OCI-LY1 (cell line): ENCODE data around the gene SCN3A.

ENCODE experiments used
- H2AFZ ChIP-seq: fragments of 200-600 bp; sonication (generic), shearing (Covaris generic); 2 replicates; pipeline ENCODE4 v1.6.0; 2014; ENCODE audit warnings: antibody characterized with exemption, mild to moderate bottlenecking, low read length
- H3F3A ChIP-seq: fragments of 200-600 bp; sonication (generic), shearing (Covaris generic); 2 replicates; pipeline ENCODE4 v1.6.0; 2014; ENCODE audit warnings: mild to moderate bottlenecking, antibody characterized with exemption, low read length, moderate library complexity; ENCODE audit not compliant: insufficient read depth
- H3K27ac ChIP-seq: fragments of 200-600 bp; sonication (generic); 2 replicates; pipeline ENCODE4 v1.5.1; 2014; ENCODE audit warnings: low read length, mixed run types, mild to moderate bottlenecking, low read depth; ENCODE audit not compliant: poor library complexity, severe bottlenecking
- H3K27me3 ChIP-seq: fragments of 200-600 bp; sonication (generic); 2 replicates; pipeline ENCODE4 v1.6.0; 2014; ENCODE audit warnings: antibody characterized with exemption, mild to moderate bottlenecking, low read length, moderate library complexity; ENCODE audit not compliant: insufficient read depth
- H3K36me3 ChIP-seq: fragments of 200-600 bp; sonication (generic); 2 replicates; pipeline ENCODE4 v1.6.1; 2014; ENCODE audit warnings: mild to moderate bottlenecking, antibody characterized with exemption, low read length, moderate library complexity, mixed read lengths; ENCODE audit not compliant: insufficient read depth
- H3K4me1 ChIP-seq: fragments of 200-600 bp; sonication (generic); 2 replicates; pipeline ENCODE4 v1.5.1; 2014; ENCODE audit warnings: mild to moderate bottlenecking, low read length, moderate library complexity; ENCODE audit not compliant: insufficient read depth, severe bottlenecking
- H3K4me2 ChIP-seq: fragments of 200-600 bp; sonication (generic), shearing (Covaris generic); 2 replicates; pipeline ENCODE4 v1.6.1; 2014; ENCODE audit warnings: low read length
- H3K4me3 ChIP-seq: fragments of 200-600 bp; sonication (generic); 2 replicates; pipeline ENCODE4 v1.5.1; 2014; ENCODE audit warnings: low read length, low read depth, mild to moderate bottlenecking, mixed read lengths; ENCODE audit not compliant: poor library complexity, severe bottlenecking
- H3K79me2 ChIP-seq: fragments of 200-600 bp; shearing (Covaris generic); 2 replicates; pipeline ENCODE4 v1.6.1; 2016; ENCODE audit warnings: mixed run types, low read length, mixed read lengths; ENCODE audit not compliant: insufficient read depth
- H3K9ac ChIP-seq: fragments of 200-600 bp; sonication (generic), shearing (Covaris generic); 2 replicates; pipeline ENCODE4 v1.6.1; 2014; ENCODE audit warnings: mild to moderate bottlenecking, low read length, mixed read lengths
- H3K9me2 ChIP-seq: fragments of 200-600 bp; sonication (generic), shearing (Covaris generic); 2 replicates; pipeline ENCODE4 v1.6.1; 2014; ENCODE audit warnings: low read depth, mild to moderate bottlenecking, low read length, mixed read lengths
- H3K9me3 ChIP-seq: fragments of 200-600 bp; shearing (Covaris generic); 2 replicates; pipeline ENCODE4 v1.6.1; 2014; ENCODE audit warnings: low read length, mixed read lengths
- H4K20me1 ChIP-seq: fragments of 200-600 bp; sonication (generic), shearing (Covaris generic); 2 replicates; pipeline ENCODE4 v1.6.0; 2016; ENCODE audit warnings: mild to moderate bottlenecking, low read length; ENCODE audit not compliant: insufficient read depth
- EZH2 ChIP-seq: fragments of 200-600 bp; sonication (generic), shearing (Covaris generic); IDR thresholded peaks from 2 replicates; pipeline ENCODE4 v1.8.0; 2017; ENCODE audit warnings: borderline replicate concordance, mixed run types, mild to moderate bottlenecking, antibody characterized with exemption, low read length, moderate library complexity, mixed read lengths
- TF ChIP-seq, protein P1 (sequence below): fragments of 200-600 bp; sonication (generic), shearing (Covaris generic); IDR thresholded peaks from 2 replicates; pipeline ENCODE4 v1.5.1; 2017; ENCODE audit warnings: mild to moderate bottlenecking, antibody characterized with exemption, low read length, moderate library complexity, mixed read lengths

Gene SCN3A

DNA sequence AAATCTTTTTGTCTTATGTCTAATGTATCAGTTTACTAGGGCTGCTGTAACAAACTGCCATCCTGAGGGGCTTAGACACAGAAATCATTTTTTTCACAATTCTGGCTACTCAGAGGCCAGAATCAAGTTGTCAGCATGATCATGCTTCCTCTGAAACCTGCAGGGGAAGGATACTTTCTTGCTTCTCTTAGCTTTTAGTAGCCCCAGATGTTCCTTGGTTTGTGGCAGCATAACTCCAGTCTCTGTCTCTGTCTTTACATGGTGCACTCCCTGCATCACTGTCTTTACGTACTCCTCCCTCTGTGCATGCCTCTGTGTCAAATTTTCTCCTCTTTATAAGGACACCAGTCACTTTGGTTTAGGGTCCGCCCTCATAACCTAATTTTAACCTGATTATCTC is 2.0 kb upstream of the SCN3A start:
- Histone ChIP-seq H3K4me3 (no peak overlapping the region), H3K27me3 (no peaks in the 10 kb centered on the region), H3F3A (no peaks in the 10 kb centered on the region), H3K27ac (no peak overlapping the region), H4K20me1 (no peaks in the 10 kb centered on the region), H3K36me3 (no peaks in the 10 kb centered on the region), H3K4me1 (no peaks in the 10 kb centered on the region), H3K9me2 (no peaks in the 10 kb centered on the region), H3K79me2 (no peaks in the 10 kb centered on the region), H3K9ac (no peak overlapping the region), H2AFZ (no peak overlapping the region), H3K9me3 (no peaks in the 10 kb centered on the region), H3K4me2 (no peak overlapping the region)
- TF ChIP-seq, protein P1, sequence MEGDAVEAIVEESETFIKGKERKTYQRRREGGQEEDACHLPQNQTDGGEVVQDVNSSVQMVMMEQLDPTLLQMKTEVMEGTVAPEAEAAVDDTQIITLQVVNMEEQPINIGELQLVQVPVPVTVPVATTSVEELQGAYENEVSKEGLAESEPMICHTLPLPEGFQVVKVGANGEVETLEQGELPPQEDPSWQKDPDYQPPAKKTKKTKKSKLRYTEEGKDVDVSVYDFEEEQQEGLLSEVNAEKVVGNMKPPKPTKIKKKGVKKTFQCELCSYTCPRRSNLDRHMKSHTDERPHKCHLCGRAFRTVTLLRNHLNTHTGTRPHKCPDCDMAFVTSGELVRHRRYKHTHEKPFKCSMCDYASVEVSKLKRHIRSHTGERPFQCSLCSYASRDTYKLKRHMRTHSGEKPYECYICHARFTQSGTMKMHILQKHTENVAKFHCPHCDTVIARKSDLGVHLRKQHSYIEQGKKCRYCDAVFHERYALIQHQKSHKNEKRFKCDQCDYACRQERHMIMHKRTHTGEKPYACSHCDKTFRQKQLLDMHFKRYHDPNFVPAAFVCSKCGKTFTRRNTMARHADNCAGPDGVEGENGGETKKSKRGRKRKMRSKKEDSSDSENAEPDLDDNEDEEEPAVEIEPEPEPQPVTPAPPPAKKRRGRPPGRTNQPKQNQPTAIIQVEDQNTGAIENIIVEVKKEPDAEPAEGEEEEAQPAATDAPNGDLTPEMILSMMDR: no peak
- TF ChIP-seq EZH2: no peak

DNA sequence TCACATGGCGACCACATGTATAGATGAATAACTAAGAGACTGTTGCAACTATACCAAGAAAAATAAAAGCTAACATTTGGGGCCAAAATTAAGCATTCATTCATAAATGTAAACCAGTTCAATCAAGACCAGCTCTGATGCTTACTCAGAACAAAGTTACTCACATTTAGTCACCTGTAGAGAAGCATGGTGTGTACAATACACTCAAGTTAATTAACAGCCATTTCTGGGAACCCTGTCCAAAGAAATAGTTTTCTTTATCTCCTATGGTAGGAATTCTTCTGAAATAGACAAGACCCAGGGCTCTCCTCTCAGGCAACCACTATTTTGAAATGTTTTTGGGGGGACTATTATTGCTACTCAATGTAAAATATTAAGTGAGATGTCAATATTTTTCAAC is 1.6 kb downstream of the SCN3A start:
- Histone ChIP-seq H4K20me1 (no peaks in the 10 kb centered on the region), H3K4me2 (no peak overlapping the region), H3K79me2 (no peaks in the 10 kb centered on the region), H3F3A (no peaks in the 10 kb centered on the region), H3K4me1 (no peaks in the 10 kb centered on the region), H3K36me3 (no peaks in the 10 kb centered on the region), H3K9ac (no peak overlapping the region), H3K9me3 (no peaks in the 10 kb centered on the region), H2AFZ (no peak overlapping the region), H3K27me3 (no peaks in the 10 kb centered on the region), H3K27ac (no peak overlapping the region), H3K9me2 (no peaks in the 10 kb centered on the region), H3K4me3 (no peak overlapping the region)
- TF ChIP-seq EZH2: no peak
- TF ChIP-seq, protein P1: no peak

DNA sequence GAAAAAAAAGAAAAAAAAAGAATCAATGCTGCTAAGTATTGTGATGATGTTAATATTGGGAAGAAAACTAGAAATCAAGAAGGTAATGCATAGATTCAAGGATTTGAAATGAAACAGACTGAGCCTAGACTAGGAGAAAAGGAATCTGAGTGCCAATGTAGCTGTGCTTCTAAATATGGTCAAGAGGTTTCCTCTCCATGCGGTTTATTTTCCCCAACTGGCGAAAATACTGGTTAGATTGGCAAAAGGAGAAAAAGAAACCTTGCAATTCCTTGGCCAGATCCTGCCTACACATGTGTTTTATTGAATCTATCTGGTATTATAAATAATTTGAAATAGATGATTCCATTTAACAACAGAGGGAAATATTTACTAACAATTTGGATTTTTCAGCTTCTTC is 5.7 kb downstream of the SCN3A start:
- Histone ChIP-seq H3K4me3 (no peak overlapping the region), H3K9me2 (no peaks in the 10 kb centered on the region), H2AFZ (no peak overlapping the region), H3K27me3 (no peaks in the 10 kb centered on the region), H3K36me3 (no peaks in the 10 kb centered on the region), H3K79me2 (no peaks in the 10 kb centered on the region), H4K20me1 (no peaks in the 10 kb centered on the region), H3K4me1 (peaks cover 6% of the 10 kb centered on the region), H3K9ac (no peak overlapping the region), H3K9me3 (no peaks in the 10 kb centered on the region), H3F3A (no peaks in the 10 kb centered on the region), H3K4me2 (no peak overlapping the region), H3K27ac (no peak overlapping the region)
- TF ChIP-seq, protein P1: no peak
- TF ChIP-seq EZH2: no peak
